GM18508 (cell line): Measurements from ENCODE around the gene IMMP2L.
"Not testable (repeated sequence)": the region's sequence is repeated elsewhere in the genome, so short reads cannot be mapped to it uniquely, and the experiment has no call there.

Experiments used
- ATAC-seq: cut with Tn5 transposase; IDR thresholded peaks from one replicate; pipeline ENCODE4 v1.9.1; 2021; ENCODE audit warnings: moderate number of reproducible peaks; ENCODE audit not compliant: insufficient read depth, unreplicated experiment

IMMP2L gene

DNA sequence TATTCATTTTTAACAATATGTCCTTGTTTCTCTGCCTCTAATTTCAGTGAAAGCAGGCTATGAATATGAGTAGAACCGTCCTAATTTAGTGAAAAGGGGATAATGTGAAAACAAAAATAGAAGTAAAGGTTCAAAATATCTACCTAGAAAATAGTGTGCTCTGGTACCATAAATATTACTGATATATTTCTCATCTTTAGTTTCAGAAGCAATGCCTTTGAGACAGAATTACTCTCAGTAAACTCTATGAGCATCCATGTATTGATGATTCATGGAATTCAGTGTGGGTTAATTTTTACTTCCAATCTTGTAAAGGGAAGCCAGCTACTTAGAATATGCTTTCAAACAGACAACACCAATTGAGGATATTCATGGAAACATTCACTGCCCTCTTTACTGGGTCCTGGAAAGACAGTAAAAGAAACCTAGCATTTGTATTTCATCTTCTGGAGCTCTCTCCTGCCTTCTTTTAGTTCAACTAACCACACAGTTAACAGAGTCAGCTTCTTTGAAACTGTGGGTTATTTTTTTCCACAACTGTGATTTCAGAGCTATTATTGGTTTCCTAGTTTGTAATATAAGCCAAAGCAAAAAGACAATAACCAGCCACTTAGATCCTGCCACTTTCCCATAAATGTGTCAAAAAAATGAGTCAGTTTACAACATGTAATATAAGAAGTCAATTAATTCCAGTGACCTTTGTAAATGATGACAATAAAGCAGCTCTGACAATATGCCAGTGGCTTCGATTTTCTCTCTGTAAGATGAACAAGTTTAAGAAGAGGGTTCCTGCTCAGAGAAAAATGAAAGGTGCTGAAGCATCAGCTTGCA lies 469.7 kb downstream of the IMMP2L start:
- peak; percentile 62 for ATAC-seq

DNA sequence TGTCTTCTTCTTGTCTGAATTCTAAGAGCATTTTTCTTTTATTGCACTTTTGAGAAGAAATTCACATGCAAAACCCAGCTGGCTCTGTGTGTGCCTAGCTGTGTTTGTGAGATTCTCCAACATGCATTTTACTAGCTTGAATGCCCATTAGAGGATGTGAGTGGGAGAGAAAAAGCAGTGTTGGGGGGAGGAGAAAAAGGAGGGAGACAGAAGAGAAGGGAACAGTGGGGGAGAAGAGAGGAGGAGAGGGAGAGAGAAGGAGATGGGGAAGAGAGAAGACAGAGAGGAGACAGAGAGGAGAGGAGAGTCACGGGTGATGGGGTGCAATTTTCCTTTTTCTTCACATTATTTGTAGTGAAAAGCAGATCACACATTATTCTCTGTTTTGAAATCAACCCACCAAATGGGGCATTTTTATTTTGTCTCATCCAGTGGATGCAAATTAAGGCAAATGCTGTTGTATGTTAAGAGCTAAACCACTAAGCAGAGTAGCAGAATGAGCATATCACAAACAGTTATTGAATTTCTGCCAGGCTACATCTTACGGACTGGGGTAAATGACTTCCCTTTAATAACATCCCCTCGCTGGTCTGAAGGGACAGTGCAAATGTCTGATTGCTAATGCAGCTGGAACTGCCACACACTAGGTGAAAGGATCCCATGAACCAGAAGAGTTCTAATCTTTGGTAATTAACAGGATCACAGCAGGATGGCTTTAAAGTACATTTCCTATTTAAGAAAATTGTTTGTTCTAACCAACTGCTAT lies 470.5 kb downstream of the IMMP2L start:
- peak; percentile 9 for ATAC-seq

GRCh38 chr7:111090846-111091245 lies 471.4 kb downstream of the IMMP2L start, which contains the start of gene LRRN3:
TSS of gene LRRN3 (plus strand) at chr7:111091127. CDS start at chr7:111122773, 31,646 bp downstream.
- no peak for ATAC-seq

GRCh38 chr7:111089822-111090426 lies 472.4 kb downstream of the IMMP2L start:
- no peak for ATAC-seq

GRCh38 chr7:111088328-111088727 lies 474.0 kb downstream of the IMMP2L start:
- ATAC-seq, result no peak

GRCh38 chr7:111086532-111086931 lies 475.8 kb downstream of the IMMP2L start:
- ATAC-seq, result no peak

DNA sequence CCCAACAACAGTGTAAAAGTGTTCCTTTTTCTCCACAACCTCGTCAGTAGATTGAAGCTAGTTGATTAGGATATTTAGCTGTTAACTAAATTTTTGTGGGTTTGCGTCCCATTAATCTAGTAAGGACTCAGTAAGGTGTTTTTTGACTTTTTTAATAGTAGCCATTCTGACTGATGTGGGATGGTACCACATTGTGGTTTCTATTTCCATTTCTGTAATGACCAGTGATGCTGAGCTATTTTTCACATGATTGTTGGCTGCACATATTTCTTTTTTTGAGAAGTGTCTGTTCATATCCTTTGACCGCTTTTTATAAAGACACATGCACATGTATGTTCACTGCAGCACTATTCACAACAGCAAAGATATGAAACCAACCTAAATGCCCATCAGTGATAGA lies 476.9 kb downstream of the IMMP2L start:
- no peak for ATAC-seq

- ATAC-seq, result peak; percentile 97
Observed at GRCh38 chr7:111083413-111083812, 478.9 kb downstream of the IMMP2L start.

DNA sequence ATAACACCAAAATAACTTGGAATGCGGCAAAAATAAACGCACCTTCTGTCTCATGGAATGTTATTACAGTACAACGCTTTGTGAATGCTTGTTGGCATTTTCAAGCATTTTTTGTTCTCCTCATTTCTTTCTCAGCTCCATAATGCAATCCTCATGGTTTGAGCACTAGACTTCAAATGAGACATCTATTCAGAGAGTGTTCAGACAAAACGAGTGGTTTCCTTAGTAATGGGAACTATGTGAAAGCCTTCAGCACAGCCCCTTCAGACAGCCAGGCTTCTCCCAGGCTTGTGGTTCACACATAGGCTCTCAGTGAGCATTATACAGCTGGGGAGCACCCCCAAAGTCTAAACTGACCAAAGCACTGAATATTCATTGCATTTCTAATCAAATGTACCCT lies 479.9 kb downstream of the IMMP2L start:
- no peak for ATAC-seq

GRCh38 chr7:111081546-111082267 lies 480.6 kb downstream of the IMMP2L start:
- no peak for ATAC-seq

DNA sequence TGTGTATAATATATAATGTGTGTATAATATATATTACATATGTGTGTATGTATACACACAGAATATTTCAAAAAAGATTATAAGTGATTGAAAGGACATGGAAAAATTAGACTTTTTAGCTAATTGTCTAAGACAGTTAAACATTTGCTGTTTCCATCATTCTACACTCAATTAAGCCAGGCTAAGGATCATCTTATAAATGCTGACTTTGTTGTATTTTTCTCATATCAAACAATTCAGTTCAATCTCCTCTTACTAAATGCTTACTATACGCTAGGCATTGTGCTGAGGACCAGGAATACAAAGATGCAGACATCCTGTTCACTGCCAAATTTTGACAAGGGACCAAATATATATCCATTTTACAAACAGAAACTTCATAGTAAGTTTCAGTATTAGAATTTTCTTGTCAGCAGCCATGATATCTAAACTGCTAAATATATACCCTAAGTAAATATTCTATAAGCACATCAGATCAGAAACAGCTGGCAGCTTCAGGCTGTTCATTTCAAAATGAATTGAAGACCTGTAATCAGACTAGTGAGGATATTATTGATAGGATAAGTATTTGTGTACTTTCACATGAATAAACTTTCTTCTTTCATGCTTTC lies 481.7 kb downstream of the IMMP2L start:
- no peak for ATAC-seq

- ATAC-seq, result no peak
Observed at GRCh38 chr7:111077001-111077400, 485.3 kb downstream of the IMMP2L start.

- ATAC-seq, result no peak
Observed at GRCh38 chr7:111076205-111076604, 486.1 kb downstream of the IMMP2L start.

- no peak for ATAC-seq
Observed at GRCh38 chr7:111075498-111075897, 486.8 kb downstream of the IMMP2L start.

- no peak for ATAC-seq
Observed at GRCh38 chr7:111074748-111075146, 487.5 kb downstream of the IMMP2L start.

DNA sequence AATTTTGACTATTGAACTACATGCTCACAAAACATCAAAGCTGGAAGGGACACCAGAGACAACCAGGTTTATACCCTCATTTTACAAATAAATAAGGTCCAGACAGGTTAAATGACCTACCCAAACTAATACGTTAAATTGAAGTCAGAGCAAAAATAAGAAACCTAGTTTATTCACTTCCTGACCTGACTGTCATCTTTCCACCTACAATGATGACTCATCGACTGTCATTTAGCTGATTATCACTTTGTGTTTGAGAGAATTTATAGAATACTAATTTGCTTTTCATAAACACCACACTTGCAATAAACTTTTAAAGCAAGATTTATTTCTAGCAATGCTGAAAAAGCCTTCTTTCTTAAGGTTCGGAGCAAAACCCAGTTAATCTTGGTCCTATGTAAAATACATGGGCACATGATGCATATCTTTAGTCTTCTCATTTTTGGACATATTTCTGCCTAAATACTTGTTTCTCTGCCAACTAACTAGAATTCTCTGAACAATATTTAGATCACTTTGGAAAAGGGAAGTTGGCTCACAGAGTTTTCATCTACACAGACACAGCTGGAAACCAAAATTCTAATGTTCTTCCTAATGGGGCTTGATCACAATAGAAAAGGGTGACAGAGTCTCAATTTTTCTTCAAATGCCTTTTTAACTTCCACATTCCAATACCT lies 488.1 kb downstream of the IMMP2L start:
- ATAC-seq, result peak; percentile 43

- not testable (repeated sequence) for ATAC-seq
Observed at GRCh38 chr7:111072658-111073057, 489.6 kb downstream of the IMMP2L start.

- no peak for ATAC-seq
Observed at GRCh38 chr7:111071556-111071955, 490.7 kb downstream of the IMMP2L start.

DNA sequence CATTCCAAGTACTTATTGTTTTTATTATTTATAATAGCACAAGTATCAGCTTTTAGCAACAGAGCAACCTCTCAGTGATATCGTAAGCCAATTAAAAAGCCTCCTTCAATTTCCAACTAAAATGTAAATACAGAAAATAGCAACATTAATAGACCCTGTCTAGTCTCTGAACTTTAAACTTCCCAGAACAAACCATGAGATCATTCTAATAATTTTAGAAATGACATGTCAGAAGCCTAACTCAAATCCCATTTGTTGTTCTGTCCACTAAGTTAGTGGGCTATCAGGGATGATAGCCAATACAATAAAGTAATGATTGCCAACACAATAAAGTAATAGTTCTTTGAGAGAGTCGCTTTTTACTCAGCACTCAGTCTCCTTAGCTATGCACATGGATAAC lies 493.7 kb downstream of the IMMP2L start:
- ATAC-seq, result no peak
